B cell (primary cell): ENCODE measurements around the gene LPO. TPM values are rescaled to one million over a fixed set of nuclear protein-coding genes. Genes with fewer than 3 reads are reported as not detected.

Source experiments
- ATAC-seq: fragments of 200-7000 bp; cut with Tn5 transposase; one replicate; pipeline ENCODE4 v1.10.0; 2021; ENCODE audit warnings: low read depth, mild to moderate bottlenecking, moderate number of reproducible peaks, moderate library complexity
- CTCF ChIA-PET: fragments of 350-600 bp; sonication (Branson Sonifier 250); formaldehyde crosslinking; loops from one replicate; lab custom pipeline; 2021; ENCODE audit warnings: antibody characterized with exemption, inconsistent platforms; lab: Charles Lee
- POLR2A ChIA-PET: fragments of 350-600 bp; sonication (Branson Sonifier 250); formaldehyde crosslinking; loops from one replicate; lab custom pipeline; 2021; ENCODE audit warnings: antibody characterized with exemption; lab: Charles Lee
- DNase-seq: peaks from one replicate; pipeline ENCODE4 v3.0.0; 2013
- H2AFZ ChIP-seq: 2 replicates; pipeline ENCODE4 v1.6.1; 2012; ENCODE audit warnings: mild to moderate bottlenecking, low read depth, low read length; ENCODE audit not compliant: insufficient read depth, poor library complexity, severe bottlenecking
- H3K27ac ChIP-seq, 2 donors: 1 replicate in 1 of 2; 2 replicates in 1 of 2; pipeline ENCODE4 v1.5.1; 2012 to 2013; ENCODE audit warnings: low read length in 2 of 2, mild to moderate bottlenecking in 2 of 2, moderate library complexity in 1 of 2
- H3K27me3 ChIP-seq, 4 experiments: fragments of 200-600 bp in 1 of 4; sonication (generic) in 1 of 4; replicated peaks in 1 of 4; 1 replicate in 2 of 4; 2 replicates in 2 of 4; pipeline versions ENCODE4 v1.6.1 to v1.7.0; 2013 to 2016; ENCODE audit warnings: low read length in 3 of 4, mild to moderate bottlenecking in 2 of 4, mixed read lengths in 1 of 4, moderate library complexity in 1 of 4; ENCODE audit not compliant: insufficient read depth in 4 of 4, control insufficient read depth in 3 of 4; ENCODE audit errors: control extremely low read depth in 1 of 4
- H3K36me3 ChIP-seq, 2 experiments: replicated peaks in 1 of 2; 1 replicate in 1 of 2; 2 replicates in 1 of 2; pipeline versions ENCODE4 v1.6.1 to v1.7.1; 2013; ENCODE audit warnings: low read length in 1 of 2; ENCODE audit not compliant: insufficient read depth in 2 of 2, control insufficient read depth in 1 of 2; ENCODE audit errors: control extremely low read depth in 1 of 2, extremely low read depth in 1 of 2
- H3K4me1 ChIP-seq, 2 donors: fragments of 200-600 bp in 1 of 2; sonication (generic) in 1 of 2; 1 replicate in 1 of 2; 2 replicates in 1 of 2; pipeline versions ENCODE4 v1.5.1 to v1.6.1; 2013 to 2017; ENCODE audit warnings: low read length in 2 of 2; ENCODE audit not compliant: control insufficient read depth in 2 of 2, insufficient read depth in 2 of 2
- H3K4me2 ChIP-seq: replicated peaks from 2 replicates; pipeline ENCODE3; 2012; ENCODE audit warnings: mild to moderate bottlenecking, low read depth, low read length; ENCODE audit not compliant: poor library complexity, severe bottlenecking
- H3K4me3 ChIP-seq, 5 experiments: fragments of 200-600 bp in 1 of 5; sonication (generic) in 1 of 5; 1 replicate in 3 of 5; 2 replicates in 2 of 5; pipeline versions ENCODE4 v1.5.1 to v1.7.0; 2011 to 2016; ENCODE audit warnings: low read length in 4 of 5, mild to moderate bottlenecking in 4 of 5, low read depth in 2 of 5, control low read depth in 1 of 5, moderate library complexity in 1 of 5; ENCODE audit not compliant: insufficient read depth in 1 of 5; ENCODE audit errors: control extremely low read depth in 1 of 5, extremely low read depth in 1 of 5
- H3K79me2 ChIP-seq: fragments of 200-600 bp; sonication (generic); one replicate; pipeline ENCODE4 v1.6.0; 2016; ENCODE audit warnings: low read length; ENCODE audit not compliant: control insufficient read depth, insufficient read depth
- H3K9ac ChIP-seq: fragments of 200-600 bp; sonication (generic); 2 replicates; pipeline ENCODE4 v1.6.1; 2017; ENCODE audit warnings: mild to moderate bottlenecking, low read length, moderate library complexity
- H3K9me3 ChIP-seq, 3 donors: one replicate each; pipeline versions ENCODE4 v1.6.1 to v1.7.1; 2013; ENCODE audit warnings: low read length in 2 of 3; ENCODE audit not compliant: control insufficient read depth in 2 of 3, insufficient read depth in 1 of 3; ENCODE audit errors: control extremely low read depth in 1 of 3
- H4K20me1 ChIP-seq: 2 replicates; pipeline ENCODE4 v1.6.0; 2012; ENCODE audit warnings: mild to moderate bottlenecking, low read length; ENCODE audit not compliant: insufficient read depth, control insufficient read depth, poor library complexity, severe bottlenecking
- H3K27ac Mint-ChIP-seq: one replicate; pipeline ENCODE4 v1.8.0; 2021; ENCODE audit warnings: mixed read lengths
- H3K27me3 Mint-ChIP-seq: one replicate; pipeline ENCODE4 v1.8.0; 2021; ENCODE audit warnings: mixed read lengths
- H3K4me1 Mint-ChIP-seq: one replicate; pipeline ENCODE4 v1.8.0; 2021; ENCODE audit warnings: mixed read lengths
- H3K4me3 Mint-ChIP-seq: one replicate; pipeline ENCODE4 v1.8.0; 2021; ENCODE audit warnings: mixed read lengths
- H3K9me3 Mint-ChIP-seq: one replicate; pipeline ENCODE4 v1.8.0; 2022; ENCODE audit warnings: mixed read lengths; ENCODE audit not compliant: insufficient read depth
- CTCF ChIP-seq: fragments of 200-600 bp; IDR thresholded peaks from one replicate; pipeline ENCODE4 v1.8.0; 2022; ENCODE audit warnings: antibody characterized with exemption, mild to moderate bottlenecking
- EZH2 ChIP-seq: IDR thresholded peaks from 2 replicates; pipeline ENCODE4 v1.6.1; 2012; ENCODE audit warnings: borderline replicate concordance, low read depth, mild to moderate bottlenecking, moderate library complexity, low read length; ENCODE audit not compliant: insufficient read depth, poor library complexity, severe bottlenecking
- WGBS: methylation state at CpG from one replicate; pipeline ENCODE4 v1.1.5; 2013; ENCODE audit warnings: missing lambda C conversion rate; ENCODE audit not compliant: insufficient coverage; 5-methylcytosine and 5-hydroxymethylcytosine counted together
- intact Hi-C: fragments of 100-400 bp; cut with micrococcal nuclease; formaldehyde crosslinking; loops from one replicate; pipeline ENCODE4 v1.10.0; 2022
- polyA plus RNA-seq: library from polyadenylated mRNA; depleted of rRNA; stranded (reverse); fragments of >200 nt; gene quantifications from 2 replicates; pipeline ENCODE4 v1.2.3, GENCODE V29; 2012
- total RNA-seq, 2 donors: library from RNA; stranded (reverse); fragments of 120-200 nt in 1 of 2; gene quantifications; 1 replicate in 1 of 2; 2 replicates in 1 of 2; pipeline versions ENCODE4 v1.2.3 to v1.2.4, GENCODE V29; 2013 to 2022

The LPO gene
- total and polyA plus RNA-seq, 2 donors (not counting 1 experiment from before 2014, with no cell fraction given) = not detected

DNA sequence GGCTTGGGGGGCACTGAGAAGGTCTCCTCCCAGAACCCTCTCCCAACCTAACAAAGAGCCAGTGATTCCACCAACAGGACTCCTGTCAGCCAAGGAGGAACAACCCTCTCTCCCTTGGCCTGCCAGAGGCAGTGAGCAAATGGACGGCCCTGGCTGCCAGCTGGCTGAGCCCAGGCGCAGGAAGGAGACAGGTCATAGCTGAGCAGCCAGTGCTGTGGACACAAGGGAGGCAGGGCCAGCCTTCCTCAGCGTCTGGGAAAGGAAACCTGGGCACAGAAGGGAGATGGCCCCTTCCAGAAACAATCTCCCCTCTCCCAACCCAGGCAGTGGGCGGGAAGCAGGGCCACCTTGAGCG is 40.3 kb downstream of the LPO start:
- Histone ChIP-seq H3K36me3 (no peaks in the 10 kb centered on the region), H4K20me1 (no peaks in the 10 kb centered on the region), H3K27ac (no peak overlapping the region), H3K9ac (no peak overlapping the region), H2AFZ (no peak overlapping the region), H3K79me2 (no peaks in the 10 kb centered on the region), H3K4me2 (no peak overlapping the region), H3K4me1 (peaks cover 0 to 3% of the 10 kb centered on the region in 2 donors), H3K27me3 (peaks cover 0 to 13% (median 0%) of the 10 kb centered on the region in 4 experiments), H3K4me3 (no peak overlapping the region), H3K9me3 (no peaks in the 10 kb centered on the region)
- POLR2A ChIA-PET = no interaction called here
- H3K9me3 Mint-ChIP-seq = no peaks in the 10 kb centered on the region
- DNase-seq = no peak
- H3K27me3 Mint-ChIP-seq = peaks cover 23% of the 10 kb centered on the region
- H3K4me3 Mint-ChIP-seq = no peak overlapping the region
- no peak for ATAC-seq
- TF ChIP-seq EZH2 = no peak
- TF ChIP-seq CTCF = no peak
- WGBS = 84% methylated on average over 5 of the region's 5 CpGs
- H3K27ac Mint-ChIP-seq = no peak overlapping the region
- CTCF ChIA-PET = no interaction called here
- intact Hi-C loops = no loop called here
- no peaks in the 10 kb centered on the region for H3K4me1 Mint-ChIP-seq

GRCh38 chr17:58279016-58279711 is 40.8 kb downstream of the LPO start:
- H3K4me1 ChIP-seq = peaks cover 0 to 3% of the 10 kb centered on the region in 2 donors
- no peaks in the 10 kb centered on the region for H3K79me2 ChIP-seq
- H3K27ac Mint-ChIP-seq = no peak overlapping the region
- 71% methylated on average over 48 of the region's 60 CpGs for WGBS
- intact Hi-C loops = no loop called here
- H3K27me3 ChIP-seq = peaks cover 0 to 15% (median 0%) of the 10 kb centered on the region in 4 experiments
- ATAC-seq = no peak
- no peak overlapping the region for H3K4me3 Mint-ChIP-seq
- ChIA-PET POLR2A (no interaction called here), CTCF (interaction anchor here (0.7 kb wide), 1 partner anchor 38 kb away, joined by 3 read pairs; no protein-coding TSS in a partner anchor)
- no peaks in the 10 kb centered on the region for H3K9me3 ChIP-seq
- H3K9me3 Mint-ChIP-seq = no peaks in the 10 kb centered on the region
- peaks cover 21% of the 10 kb centered on the region for H3K27me3 Mint-ChIP-seq
- TF ChIP-seq EZH2 = no peak
- TF ChIP-seq CTCF = no peak
- no peak overlapping the region for H2AFZ ChIP-seq
- DNase-seq = no peak
- no peak overlapping the region for H3K4me2 ChIP-seq
- no peak overlapping the region for H3K4me3 ChIP-seq
- H3K4me1 Mint-ChIP-seq = no peaks in the 10 kb centered on the region
- H3K36me3 ChIP-seq = no peaks in the 10 kb centered on the region
- H4K20me1 ChIP-seq = no peaks in the 10 kb centered on the region
- no peak overlapping the region for H3K27ac ChIP-seq
- H3K9ac ChIP-seq = no peak overlapping the region
